K562 (cell line): ENCODE measurements around the gene TM7SF2. TPM values are rescaled to one million over a fixed set of nuclear protein-coding genes. Genes with fewer than 3 reads are reported as not detected.

Experiments
- ATAC-seq: fragments of 200-7000 bp; cut with Tn5 transposase; 3 replicates; pipeline ENCODE4 v1.9.1; 2020; ENCODE audit warnings: moderate library complexity
- BruUV-seq: library from RNA; stranded (reverse); fragments of 400-500 nt; replicated peaks from 2 replicates; lab custom pipeline; 2021; lab: Mats Ljungman, UMichigan
- CTCF ChIA-PET: fragments of 300-600 bp; formaldehyde crosslinking; extraction: SDS; loops from one replicate; lab custom pipeline; 2021; ENCODE audit warnings: low intra/inter-chr PET ratio; lab: Yijun Ruan, JAX
- POLR2A ChIA-PET: fragments of 300-600, 350-650 bp; sonication (Branson Sonifier 250); formaldehyde crosslinking; extraction: SDS; loops from one replicate; lab custom pipeline; 2021; ENCODE audit warnings: antibody characterized with exemption, inconsistent platforms; lab: Yijun Ruan, JAX
- DNase-seq, 4 experiments: peaks; one replicate each; pipeline versions ENCODE4 v3.0.0 to v3.0.0-alpha.2; 2011 to 2018; ENCODE audit warnings: low spot score in 3 of 4, mixed read lengths in 3 of 4; ENCODE audit errors: extremely low read depth in 1 of 4
- FAIRE-seq: peaks from 2 replicates; lab custom pipeline; 2011; peaks lifted over from hg19 to GRCh38; lab: Jason Lieb, UNC
- H2AFZ ChIP-seq: 2 replicates; pipeline ENCODE4 v1.6.0; 2011; ENCODE audit warnings: low read depth, low read length, control low read depth, inconsistent platforms
- H3K27ac ChIP-seq: fragments of 200-600 bp; 3 replicates; pipeline ENCODE4 v1.8.0; 2011; ENCODE audit warnings: low read depth, mild to moderate bottlenecking, control low read depth, inconsistent platforms, low read length, moderate library complexity, mixed read lengths; ENCODE audit errors: extremely low read depth
- H3K27me3 ChIP-seq, 2 experiments: fragments of 300-600 bp in 1 of 2; 2 replicates in 1 of 2; 3 replicates in 1 of 2; pipeline versions ENCODE4 v1.6.0 to v1.8.0; 2011; ENCODE audit warnings: inconsistent platforms in 2 of 2, low read length in 2 of 2, mild to moderate bottlenecking in 1 of 2, mixed read lengths in 1 of 2, moderate library complexity in 1 of 2; ENCODE audit not compliant: control insufficient read depth in 2 of 2, insufficient read depth in 2 of 2
- H3K36me3 ChIP-seq: fragments of 300-600 bp; 3 replicates; pipeline ENCODE4 v1.8.0; 2011; ENCODE audit warnings: mild to moderate bottlenecking, low read length, inconsistent platforms; ENCODE audit not compliant: control insufficient read depth, insufficient read depth
- H3K4me1 ChIP-seq, 2 experiments: fragments of 200-600 bp in 1 of 2; replicated peaks in 1 of 2; 2 replicates in 1 of 2; 3 replicates in 1 of 2; pipeline versions ENCODE4 v1.5.1 to v1.8.0; 2011; ENCODE audit warnings: inconsistent platforms in 2 of 2, low read length in 2 of 2, mild to moderate bottlenecking in 1 of 2, mixed read lengths in 1 of 2, moderate library complexity in 1 of 2; ENCODE audit not compliant: control insufficient read depth in 2 of 2, insufficient read depth in 2 of 2
- H3K4me2 ChIP-seq: 2 replicates; pipeline ENCODE4 v1.6.1; 2011; ENCODE audit warnings: low read length, control low read depth, inconsistent platforms, mixed read lengths; ENCODE audit not compliant: insufficient read depth
- H3K4me3 ChIP-seq: fragments of 200-600 bp; sonication (generic), shearing (Covaris generic); 2 replicates; pipeline ENCODE4 v1.5.1; 2016; ENCODE audit warnings: control low read depth, inconsistent platforms
- H3K79me2 ChIP-seq: fragments of 200-600 bp; 3 replicates; pipeline ENCODE4 v1.8.0; 2011; ENCODE audit warnings: low read length, inconsistent platforms; ENCODE audit not compliant: control insufficient read depth, insufficient read depth
- H3K9ac ChIP-seq, 2 experiments: 2 replicates each; pipeline versions ENCODE4 v1.6.0 to v1.6.1; 2011; ENCODE audit warnings: low read depth in 2 of 2, low read length in 2 of 2, control low read depth in 1 of 2, inconsistent platforms in 1 of 2, mild to moderate bottlenecking in 1 of 2, mixed read lengths in 1 of 2; ENCODE audit not compliant: insufficient read depth in 1 of 2
- H3K9me1 ChIP-seq: one replicate; pipeline ENCODE4 v1.6.0; 2011; ENCODE audit warnings: inconsistent platforms, mild to moderate bottlenecking, low read length, moderate library complexity; ENCODE audit not compliant: control insufficient read depth, insufficient read depth
- H3K9me3 ChIP-seq: replicated peaks from 2 replicates; pipeline ENCODE4 v1.5.1; 2011; ENCODE audit warnings: low read depth, low read length, inconsistent platforms; ENCODE audit not compliant: control insufficient read depth, insufficient read depth
- H4K20me1 ChIP-seq: replicated peaks from 2 replicates; pipeline ENCODE4 v1.6.1; 2011; ENCODE audit warnings: low read length, inconsistent platforms, mixed read lengths; ENCODE audit not compliant: control insufficient read depth, insufficient read depth
- E2F3 ChIP-seq: fragments of 250-450 bp; sonication (Bioruptor Pico); IDR thresholded peaks from 2 replicates; pipeline ENCODE4 v1.4.0; 2020; ENCODE audit warnings: mild to moderate bottlenecking
- ELF1 ChIP-seq: fragments of 200-800 bp; sonication (Bioruptor generic); IDR thresholded peaks from 2 replicates; pipeline ENCODE4 v1.6.1; 2016; ENCODE audit warnings: missing genetic modification characterization, missing compliant biosample characterization
- ELF2 ChIP-seq: fragments of 250-450 bp; sonication (Bioruptor Pico); IDR thresholded peaks from 2 replicates; pipeline ENCODE4 v1.5.0; 2021; ENCODE audit warnings: mild to moderate bottlenecking
- GATAD2A ChIP-seq: fragments of 450-650 bp; IDR thresholded peaks from 2 replicates; pipeline ENCODE4 v1.6.1; 2017
- MTF1 ChIP-seq: fragments of 250-450 bp; sonication (Bioruptor Pico); IDR thresholded peaks from 2 replicates; pipeline ENCODE4 v1.9.0; 2021; ENCODE audit warnings: moderate library complexity, mild to moderate bottlenecking, inconsistent platforms, borderline replicate concordance
- NFIC ChIP-seq: fragments of 450-650 bp; IDR thresholded peaks from 2 replicates; pipeline ENCODE4 v1.6.1; 2017; ENCODE audit warnings: mild to moderate bottlenecking, inconsistent platforms
- NFYB ChIP-seq: IDR thresholded peaks from 2 replicates; pipeline ENCODE4 v1.6.1; 2011; ENCODE audit warnings: mild to moderate bottlenecking, moderate library complexity; ENCODE audit not compliant: insufficient read length; ENCODE audit errors: extremely low read depth
- RCOR1 ChIP-seq, 2 experiments: IDR thresholded peaks; 2 replicates each; pipeline ENCODE4 v1.6.1; 2012; ENCODE audit warnings: low read depth in 2 of 2, low read length in 2 of 2, borderline replicate concordance in 1 of 2, improper control_type of control experiment in 1 of 2
- ZBTB1 ChIP-seq: sonication (generic); formaldehyde crosslinking; IDR thresholded peaks from 2 replicates; pipeline ENCODE4 v1.8.1; 2023; ENCODE audit warnings: missing genetic modification reagents, low read depth, mild to moderate bottlenecking, borderline replicate concordance
- WGBS: fragments of 100-300 bp; shearing (Covaris generic); methylation state at CpG from one replicate; pipeline ENCODE4 v1.1.6; 2016; ENCODE audit warnings: low coverage, mixed read lengths; ENCODE audit not compliant: insufficient coverage; ENCODE audit errors: missing lambda C conversion rate; 5-methylcytosine and 5-hydroxymethylcytosine counted together
- in situ Hi-C: fragments of 300-500 bp; cut with MboI; formaldehyde crosslinking; loops from 4 replicates; pipeline ENCODE4 v1.15.0; 2018; ENCODE audit warnings: inconsistent platforms, mixed read lengths
- intact Hi-C: fragments of 100-400 bp; cut with micrococcal nuclease; formaldehyde crosslinking; loops from 2 replicates; pipeline ENCODE4 v1.14.2; 2022
- polyA plus RNA-seq, 8 experiments: library from polyadenylated mRNA; depleted of rRNA in 4 of 8; stranded (reverse) in 5 of 8; unstranded in 3 of 8; fragments of >200 nt; fragmentation: Nextera tagmentation in 2 of 8; fragmentation: Illumina TruSeq in 1 of 8; extraction: Ambion mirVana in 2 of 8; extraction: Trizol in 1 of 8; gene quantifications; 2 replicates each; pipeline versions ENCODE4 v1.2.1 to v1.2.3, GENCODE V29; 2011 to 2014; ENCODE audit warnings: inconsistent platforms in 1 of 8, missing spikeins in 1 of 8
- total RNA-seq, 7 experiments: library from RNA; depleted of rRNA in 6 of 7; stranded (reverse); fragments of >200 nt in 6 of 7; fragmentation: Illumina TruSeq in 2 of 7; extraction: Trizol in 2 of 7; gene quantifications; 2 replicates each; pipeline versions ENCODE4 v1.2.1 to v1.2.3, GENCODE V29; 2011 to 2021; ENCODE audit warnings: low replicate concordance in 1 of 7
- TF ChIP-seq, protein P1 (sequence below): fragments of 200-600 bp; sonication (generic); IDR thresholded peaks from one replicate; pipeline ENCODE4 v1.6.1; 2012; ENCODE audit warnings: mild to moderate bottlenecking, low read depth, low read length, inconsistent platforms

The TM7SF2 gene
- total and polyA plus RNA-seq, 9 of the 15 experiments (the other 6 are each of a cell fraction or from before 2014, with no cell fraction given): 1.2 to 22.0 (median 14.3) TPM

DNA sequence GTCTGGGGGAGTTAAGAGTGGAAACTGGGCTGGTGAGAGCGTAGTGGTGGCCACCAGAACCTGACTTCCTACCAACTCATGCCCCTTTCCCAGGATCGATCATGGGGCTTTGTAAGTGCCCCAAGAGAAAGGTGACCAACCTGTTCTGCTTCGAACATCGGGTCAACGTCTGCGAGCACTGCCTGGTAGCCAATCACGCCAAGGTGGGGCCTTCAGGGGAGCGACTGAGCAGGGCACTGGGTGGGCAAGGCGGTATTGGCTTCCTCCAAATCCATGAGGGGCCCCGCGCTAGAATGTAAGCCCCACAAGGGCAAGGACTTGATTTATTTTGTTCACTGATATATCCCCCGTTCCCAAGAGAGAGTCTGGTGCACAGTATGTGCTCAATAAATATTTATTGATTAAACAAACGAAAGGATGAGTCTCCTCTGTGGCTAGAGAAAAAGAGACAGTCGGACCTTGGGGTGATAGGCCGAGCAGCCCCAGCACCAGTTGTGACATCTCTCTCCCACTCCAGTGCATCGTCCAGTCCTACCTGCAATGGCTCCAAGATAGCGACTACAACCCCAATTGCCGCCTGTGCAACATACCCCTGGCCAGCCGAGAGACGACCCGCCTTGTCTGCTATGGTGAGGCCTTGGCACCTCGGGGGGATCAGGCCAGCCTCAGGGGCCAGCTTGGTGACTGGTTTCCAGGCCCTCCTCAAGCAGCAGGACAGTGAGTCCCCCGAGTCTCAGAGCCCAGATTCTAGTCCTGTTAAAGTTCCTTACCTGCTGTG lies 26.9 kb upstream of the TM7SF2 start:
- WGBS: 25% methylated on average over 23 of the region's 23 CpGs
- Histone ChIP-seq H3K4me2 (peak overlapping the region; percentile 98), H3K4me3 (peak overlapping the region; percentile 81), H4K20me1 (no peaks in the 10 kb centered on the region; the same call in 1 of the 2 replicates), H3K27ac (peak overlapping the region; percentile 90), H3K9ac (peak overlapping the region; percentile 96), H3K9me3 (no peaks in the 10 kb centered on the region), H3K27me3 (no peaks in the 10 kb centered on the region; a peak in 1 of 5 replicates), H2AFZ (peak overlapping the region; percentile 89), H3K36me3 (peaks cover 78% of the 10 kb centered on the region), H3K4me1 (peaks cover 16 to 20% of the 10 kb centered on the region in 2 experiments), H3K9me1 (no peaks in the 10 kb centered on the region), H3K79me2 (peaks cover 51% of the 10 kb centered on the region)
- FAIRE-seq (no peak), DNase-seq (no peak), ATAC-seq (peak; percentile 16)
- in situ Hi-C loops (no loop called here), intact Hi-C loops (loop anchor here (5.0 kb wide), 1 partner anchor 57 kb away; the partner anchor contains the start of gene SNX15)
- ChIA-PET CTCF (interaction anchor here (1.4 kb wide), 1 partner anchor 72 kb away, joined by 3 read pairs; no protein-coding TSS in a partner anchor), POLR2A (interaction anchor here (0.6 to 1.5 kb wide), 13 partner anchors 9 to 285 kb away, joined by 3 to 7 read pairs (median 4); partner anchors contain the start of genes TM7SF2 and ZNHIT2)
- BruUV-seq: TSS peak; percentile 72
- TF ChIP-seq ZBTB1 (CRISPR knock-in tag): peak; percentile 27; the same call in 1 of the 2 replicates
- no peak for TF ChIP-seq MTF1 (CRISPR knock-in tag)
- no peak for TF ChIP-seq ELF1
- TF ChIP-seq NFIC: no peak
- peak; percentile 9 for TF ChIP-seq NFYB
- TF ChIP-seq, protein P1, sequence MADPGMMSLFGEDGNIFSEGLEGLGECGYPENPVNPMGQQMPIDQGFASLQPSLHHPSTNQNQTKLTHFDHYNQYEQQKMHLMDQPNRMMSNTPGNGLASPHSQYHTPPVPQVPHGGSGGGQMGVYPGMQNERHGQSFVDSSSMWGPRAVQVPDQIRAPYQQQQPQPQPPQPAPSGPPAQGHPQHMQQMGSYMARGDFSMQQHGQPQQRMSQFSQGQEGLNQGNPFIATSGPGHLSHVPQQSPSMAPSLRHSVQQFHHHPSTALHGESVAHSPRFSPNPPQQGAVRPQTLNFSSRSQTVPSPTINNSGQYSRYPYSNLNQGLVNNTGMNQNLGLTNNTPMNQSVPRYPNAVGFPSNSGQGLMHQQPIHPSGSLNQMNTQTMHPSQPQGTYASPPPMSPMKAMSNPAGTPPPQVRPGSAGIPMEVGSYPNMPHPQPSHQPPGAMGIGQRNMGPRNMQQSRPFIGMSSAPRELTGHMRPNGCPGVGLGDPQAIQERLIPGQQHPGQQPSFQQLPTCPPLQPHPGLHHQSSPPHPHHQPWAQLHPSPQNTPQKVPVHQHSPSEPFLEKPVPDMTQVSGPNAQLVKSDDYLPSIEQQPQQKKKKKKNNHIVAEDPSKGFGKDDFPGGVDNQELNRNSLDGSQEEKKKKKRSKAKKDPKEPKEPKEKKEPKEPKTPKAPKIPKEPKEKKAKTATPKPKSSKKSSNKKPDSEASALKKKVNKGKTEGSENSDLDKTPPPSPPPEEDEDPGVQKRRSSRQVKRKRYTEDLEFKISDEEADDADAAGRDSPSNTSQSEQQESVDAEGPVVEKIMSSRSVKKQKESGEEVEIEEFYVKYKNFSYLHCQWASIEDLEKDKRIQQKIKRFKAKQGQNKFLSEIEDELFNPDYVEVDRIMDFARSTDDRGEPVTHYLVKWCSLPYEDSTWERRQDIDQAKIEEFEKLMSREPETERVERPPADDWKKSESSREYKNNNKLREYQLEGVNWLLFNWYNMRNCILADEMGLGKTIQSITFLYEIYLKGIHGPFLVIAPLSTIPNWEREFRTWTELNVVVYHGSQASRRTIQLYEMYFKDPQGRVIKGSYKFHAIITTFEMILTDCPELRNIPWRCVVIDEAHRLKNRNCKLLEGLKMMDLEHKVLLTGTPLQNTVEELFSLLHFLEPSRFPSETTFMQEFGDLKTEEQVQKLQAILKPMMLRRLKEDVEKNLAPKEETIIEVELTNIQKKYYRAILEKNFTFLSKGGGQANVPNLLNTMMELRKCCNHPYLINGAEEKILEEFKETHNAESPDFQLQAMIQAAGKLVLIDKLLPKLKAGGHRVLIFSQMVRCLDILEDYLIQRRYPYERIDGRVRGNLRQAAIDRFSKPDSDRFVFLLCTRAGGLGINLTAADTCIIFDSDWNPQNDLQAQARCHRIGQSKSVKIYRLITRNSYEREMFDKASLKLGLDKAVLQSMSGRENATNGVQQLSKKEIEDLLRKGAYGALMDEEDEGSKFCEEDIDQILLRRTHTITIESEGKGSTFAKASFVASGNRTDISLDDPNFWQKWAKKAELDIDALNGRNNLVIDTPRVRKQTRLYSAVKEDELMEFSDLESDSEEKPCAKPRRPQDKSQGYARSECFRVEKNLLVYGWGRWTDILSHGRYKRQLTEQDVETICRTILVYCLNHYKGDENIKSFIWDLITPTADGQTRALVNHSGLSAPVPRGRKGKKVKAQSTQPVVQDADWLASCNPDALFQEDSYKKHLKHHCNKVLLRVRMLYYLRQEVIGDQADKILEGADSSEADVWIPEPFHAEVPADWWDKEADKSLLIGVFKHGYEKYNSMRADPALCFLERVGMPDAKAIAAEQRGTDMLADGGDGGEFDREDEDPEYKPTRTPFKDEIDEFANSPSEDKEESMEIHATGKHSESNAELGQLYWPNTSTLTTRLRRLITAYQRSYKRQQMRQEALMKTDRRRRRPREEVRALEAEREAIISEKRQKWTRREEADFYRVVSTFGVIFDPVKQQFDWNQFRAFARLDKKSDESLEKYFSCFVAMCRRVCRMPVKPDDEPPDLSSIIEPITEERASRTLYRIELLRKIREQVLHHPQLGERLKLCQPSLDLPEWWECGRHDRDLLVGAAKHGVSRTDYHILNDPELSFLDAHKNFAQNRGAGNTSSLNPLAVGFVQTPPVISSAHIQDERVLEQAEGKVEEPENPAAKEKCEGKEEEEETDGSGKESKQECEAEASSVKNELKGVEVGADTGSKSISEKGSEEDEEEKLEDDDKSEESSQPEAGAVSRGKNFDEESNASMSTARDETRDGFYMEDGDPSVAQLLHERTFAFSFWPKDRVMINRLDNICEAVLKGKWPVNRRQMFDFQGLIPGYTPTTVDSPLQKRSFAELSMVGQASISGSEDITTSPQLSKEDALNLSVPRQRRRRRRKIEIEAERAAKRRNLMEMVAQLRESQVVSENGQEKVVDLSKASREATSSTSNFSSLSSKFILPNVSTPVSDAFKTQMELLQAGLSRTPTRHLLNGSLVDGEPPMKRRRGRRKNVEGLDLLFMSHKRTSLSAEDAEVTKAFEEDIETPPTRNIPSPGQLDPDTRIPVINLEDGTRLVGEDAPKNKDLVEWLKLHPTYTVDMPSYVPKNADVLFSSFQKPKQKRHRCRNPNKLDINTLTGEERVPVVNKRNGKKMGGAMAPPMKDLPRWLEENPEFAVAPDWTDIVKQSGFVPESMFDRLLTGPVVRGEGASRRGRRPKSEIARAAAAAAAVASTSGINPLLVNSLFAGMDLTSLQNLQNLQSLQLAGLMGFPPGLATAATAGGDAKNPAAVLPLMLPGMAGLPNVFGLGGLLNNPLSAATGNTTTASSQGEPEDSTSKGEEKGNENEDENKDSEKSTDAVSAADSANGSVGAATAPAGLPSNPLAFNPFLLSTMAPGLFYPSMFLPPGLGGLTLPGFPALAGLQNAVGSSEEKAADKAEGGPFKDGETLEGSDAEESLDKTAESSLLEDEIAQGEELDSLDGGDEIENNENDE: no peak
- no peak for TF ChIP-seq E2F3
- no peak for TF ChIP-seq ELF2 (CRISPR knock-in tag)
- no peak for TF ChIP-seq RCOR1 (IDR thresholded peaks at IDR 0.05; ENCODE audit: borderline replicate concordance in 1 of 2, low read depth in 2 of 2, low read length in 2 of 2)
- no peak for TF ChIP-seq GATAD2A
